WERI-Rb-1 (cell line): ENCODE measurements around the gene PTPN4.

ENCODE experiments used
- DNase-seq: peaks from one replicate; pipeline ENCODE4 v3.0.0-alpha.2; 2020
- H3K27ac ChIP-seq: fragments of 250-450 bp; sonication (Bioruptor Pico); 2 replicates; pipeline ENCODE4 v1.5.1; 2020; ENCODE audit warnings: mild to moderate bottlenecking, moderate library complexity
- H3K27me3 ChIP-seq: fragments of 250-450 bp; sonication (Bioruptor Pico); 2 replicates; pipeline ENCODE4 v1.5.1; 2021; ENCODE audit warnings: mild to moderate bottlenecking, low read depth, moderate library complexity; ENCODE audit not compliant: insufficient read depth, severe bottlenecking
- H3K36me3 ChIP-seq: fragments of 250-450 bp; sonication (Bioruptor Pico); 2 replicates; pipeline ENCODE4 v1.5.1; 2020; ENCODE audit warnings: mild to moderate bottlenecking, moderate library complexity
- H3K4me3 ChIP-seq: 2 replicates; pipeline ENCODE4 v1.5.1; 2011; ENCODE audit warnings: low read depth, mild to moderate bottlenecking, control low read depth, low read length
- H3K9me3 ChIP-seq: fragments of 250-450 bp; sonication (Bioruptor Pico); 2 replicates; pipeline ENCODE4 v1.5.1; 2021; ENCODE audit warnings: mild to moderate bottlenecking, moderate library complexity; ENCODE audit not compliant: severe bottlenecking
- TF ChIP-seq, protein P1 (sequence below): IDR thresholded peaks from 2 replicates; pipeline ENCODE4 v1.5.1; 2011; ENCODE audit warnings: low read depth, mild to moderate bottlenecking, control low read depth, inconsistent platforms, low read length

The PTPN4 gene

DNA sequence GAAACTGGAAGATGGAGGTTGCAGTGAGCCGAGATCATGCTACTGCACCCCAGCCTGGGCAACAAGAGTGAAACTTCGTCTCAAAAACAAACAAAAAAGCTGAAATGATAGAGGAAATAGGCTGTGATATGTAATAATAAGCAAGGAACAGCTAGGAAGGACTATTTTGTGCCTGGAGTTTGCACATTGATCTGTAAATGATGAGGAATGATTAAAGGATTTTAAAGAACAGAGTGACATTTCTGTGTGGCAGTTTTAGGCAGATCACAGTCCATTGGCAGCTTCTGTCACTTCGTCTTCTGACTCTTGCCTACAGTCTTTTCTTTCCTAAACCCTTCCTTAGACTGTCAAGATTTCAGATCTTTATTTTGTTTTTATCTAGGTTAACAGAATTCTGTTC is 272.6 kb downstream of the PTPN4 start:
- TF ChIP-seq, protein P1, sequence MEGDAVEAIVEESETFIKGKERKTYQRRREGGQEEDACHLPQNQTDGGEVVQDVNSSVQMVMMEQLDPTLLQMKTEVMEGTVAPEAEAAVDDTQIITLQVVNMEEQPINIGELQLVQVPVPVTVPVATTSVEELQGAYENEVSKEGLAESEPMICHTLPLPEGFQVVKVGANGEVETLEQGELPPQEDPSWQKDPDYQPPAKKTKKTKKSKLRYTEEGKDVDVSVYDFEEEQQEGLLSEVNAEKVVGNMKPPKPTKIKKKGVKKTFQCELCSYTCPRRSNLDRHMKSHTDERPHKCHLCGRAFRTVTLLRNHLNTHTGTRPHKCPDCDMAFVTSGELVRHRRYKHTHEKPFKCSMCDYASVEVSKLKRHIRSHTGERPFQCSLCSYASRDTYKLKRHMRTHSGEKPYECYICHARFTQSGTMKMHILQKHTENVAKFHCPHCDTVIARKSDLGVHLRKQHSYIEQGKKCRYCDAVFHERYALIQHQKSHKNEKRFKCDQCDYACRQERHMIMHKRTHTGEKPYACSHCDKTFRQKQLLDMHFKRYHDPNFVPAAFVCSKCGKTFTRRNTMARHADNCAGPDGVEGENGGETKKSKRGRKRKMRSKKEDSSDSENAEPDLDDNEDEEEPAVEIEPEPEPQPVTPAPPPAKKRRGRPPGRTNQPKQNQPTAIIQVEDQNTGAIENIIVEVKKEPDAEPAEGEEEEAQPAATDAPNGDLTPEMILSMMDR, result no peak
- H3K9me3 ChIP-seq, result no peaks in the 10 kb centered on the region
- H3K36me3 ChIP-seq, result peaks cover 2% of the 10 kb centered on the region
- DNase-seq, result no peak
- no peak overlapping the region for H3K27ac ChIP-seq
- no peaks in the 10 kb centered on the region for H3K27me3 ChIP-seq
- no peak overlapping the region for H3K4me3 ChIP-seq
